Activated CD8-positive, alpha-beta memory T cell treated with anti-CD3 and anti-CD28 coated beads, Interleukin-2, amount 50 U/mL, for 4 hours (primary cell): ENCODE data around the gene ADAMTS16.
"Not testable (repeated sequence)": the region's sequence is repeated elsewhere in the genome, so short reads cannot be mapped to it uniquely, and the experiment has no call there.

Experiments used
- DNase-seq: peaks from one replicate; pipeline ENCODE4 v3.0.0-alpha.2; 2020

The ADAMTS16 gene, protein sequence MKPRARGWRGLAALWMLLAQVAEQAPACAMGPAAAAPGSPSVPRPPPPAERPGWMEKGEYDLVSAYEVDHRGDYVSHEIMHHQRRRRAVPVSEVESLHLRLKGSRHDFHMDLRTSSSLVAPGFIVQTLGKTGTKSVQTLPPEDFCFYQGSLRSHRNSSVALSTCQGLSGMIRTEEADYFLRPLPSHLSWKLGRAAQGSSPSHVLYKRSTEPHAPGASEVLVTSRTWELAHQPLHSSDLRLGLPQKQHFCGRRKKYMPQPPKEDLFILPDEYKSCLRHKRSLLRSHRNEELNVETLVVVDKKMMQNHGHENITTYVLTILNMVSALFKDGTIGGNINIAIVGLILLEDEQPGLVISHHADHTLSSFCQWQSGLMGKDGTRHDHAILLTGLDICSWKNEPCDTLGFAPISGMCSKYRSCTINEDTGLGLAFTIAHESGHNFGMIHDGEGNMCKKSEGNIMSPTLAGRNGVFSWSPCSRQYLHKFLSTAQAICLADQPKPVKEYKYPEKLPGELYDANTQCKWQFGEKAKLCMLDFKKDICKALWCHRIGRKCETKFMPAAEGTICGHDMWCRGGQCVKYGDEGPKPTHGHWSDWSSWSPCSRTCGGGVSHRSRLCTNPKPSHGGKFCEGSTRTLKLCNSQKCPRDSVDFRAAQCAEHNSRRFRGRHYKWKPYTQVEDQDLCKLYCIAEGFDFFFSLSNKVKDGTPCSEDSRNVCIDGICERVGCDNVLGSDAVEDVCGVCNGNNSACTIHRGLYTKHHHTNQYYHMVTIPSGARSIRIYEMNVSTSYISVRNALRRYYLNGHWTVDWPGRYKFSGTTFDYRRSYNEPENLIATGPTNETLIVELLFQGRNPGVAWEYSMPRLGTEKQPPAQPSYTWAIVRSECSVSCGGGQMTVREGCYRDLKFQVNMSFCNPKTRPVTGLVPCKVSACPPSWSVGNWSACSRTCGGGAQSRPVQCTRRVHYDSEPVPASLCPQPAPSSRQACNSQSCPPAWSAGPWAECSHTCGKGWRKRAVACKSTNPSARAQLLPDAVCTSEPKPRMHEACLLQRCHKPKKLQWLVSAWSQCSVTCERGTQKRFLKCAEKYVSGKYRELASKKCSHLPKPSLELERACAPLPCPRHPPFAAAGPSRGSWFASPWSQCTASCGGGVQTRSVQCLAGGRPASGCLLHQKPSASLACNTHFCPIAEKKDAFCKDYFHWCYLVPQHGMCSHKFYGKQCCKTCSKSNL

DNA sequence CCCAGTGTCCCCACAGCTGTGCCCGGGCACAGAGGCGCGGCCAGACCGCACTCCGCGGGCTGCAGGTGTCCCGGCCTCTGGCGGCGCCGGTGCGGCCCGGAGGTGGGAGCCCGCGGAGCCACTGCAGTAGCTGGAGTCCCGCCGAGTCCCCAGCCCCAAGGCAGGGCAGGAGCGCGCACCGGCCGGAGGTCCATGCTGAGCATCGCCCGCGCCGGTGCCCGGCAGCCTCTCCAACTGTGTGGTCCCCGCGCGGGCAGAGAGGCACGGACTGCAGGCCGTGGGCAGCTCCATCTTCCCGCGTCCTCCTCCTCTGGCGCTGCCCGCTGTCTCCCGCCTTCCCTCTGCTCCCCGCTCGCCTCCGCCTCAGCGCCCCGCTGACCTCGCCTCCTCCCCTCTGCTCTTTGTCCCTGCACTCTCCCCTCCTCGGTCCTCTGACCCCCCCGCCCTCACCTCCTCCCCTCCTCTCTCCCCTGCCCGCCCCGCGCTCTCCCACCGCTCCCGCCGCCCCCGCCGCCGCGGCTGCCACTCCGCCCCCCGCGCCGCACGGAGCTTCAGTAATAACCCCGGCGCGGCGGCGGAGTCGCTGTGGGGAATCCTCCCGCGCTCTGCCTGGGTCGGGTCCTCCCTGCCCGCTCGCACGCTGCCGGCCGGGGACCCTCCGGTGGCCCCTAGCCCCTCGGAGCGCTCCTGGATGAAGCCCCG, at the start of gene ADAMTS16:
Gene ADAMTS16, plus strand, starts transcription at position 554 of the 702 bp plus-strand sequence. Its CDS starts 138 bp downstream, at position 692.
- DNase-seq = no peak

DNA sequence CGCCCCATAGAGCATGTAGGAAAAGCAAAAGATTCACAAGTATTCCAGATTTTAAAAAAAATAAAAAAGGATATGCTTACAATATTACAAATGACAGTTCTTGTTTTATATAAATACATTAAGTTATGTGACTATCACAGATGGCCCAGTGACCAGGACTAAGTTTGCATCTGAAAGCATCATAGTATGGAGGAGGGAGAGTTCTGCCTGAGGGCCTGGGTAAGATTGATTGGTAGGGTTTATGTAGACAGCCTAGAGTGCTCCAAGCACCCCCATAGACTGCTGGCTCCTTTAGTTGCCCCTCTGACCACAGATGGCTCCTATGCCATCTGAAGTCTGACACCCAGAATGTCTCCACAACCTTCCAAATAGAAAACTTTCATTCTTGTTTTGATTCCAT, 48.0 kb upstream of the ADAMTS16 start:
- DNase-seq = no peak

DNA sequence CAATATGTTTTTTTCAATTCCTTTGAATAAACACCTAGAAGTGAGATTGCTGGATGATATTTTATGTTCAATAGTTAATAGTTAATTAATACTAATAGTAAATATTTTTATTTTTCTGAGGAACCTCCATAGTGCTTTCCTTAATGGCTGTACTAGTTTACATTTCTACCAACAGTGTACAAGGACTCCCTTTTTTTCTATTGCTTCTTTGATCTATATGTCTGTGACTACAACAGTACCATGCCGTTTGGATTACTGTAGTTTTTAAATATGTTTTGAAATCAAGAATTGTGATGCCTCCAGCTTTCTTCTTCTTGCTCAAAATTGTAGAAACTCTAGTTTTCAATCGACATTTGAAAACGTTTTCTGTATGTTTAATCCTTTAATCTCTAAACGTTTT, 39.5 kb upstream of the ADAMTS16 start:
- no peak for DNase-seq

DNA sequence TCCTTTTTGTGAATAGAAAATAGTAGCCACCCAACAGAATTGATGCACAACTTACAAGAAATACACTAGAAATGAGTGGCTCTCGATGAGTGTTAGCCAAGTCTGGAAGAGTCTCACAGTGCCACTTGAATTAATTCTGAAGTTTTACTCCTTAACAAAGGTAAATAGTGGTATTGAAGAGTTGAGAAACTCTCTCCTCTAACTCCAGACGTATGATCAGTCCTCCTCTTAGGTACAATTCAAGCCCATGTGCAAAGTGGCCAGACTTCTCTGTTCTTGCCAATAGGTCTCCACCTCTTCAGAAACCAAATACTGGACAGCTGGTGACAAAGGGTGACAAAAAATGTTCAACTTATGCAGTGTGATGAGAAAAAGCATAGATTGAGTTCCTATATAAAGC, 38.5 kb upstream of the ADAMTS16 start:
- no peak for DNase-seq

DNA sequence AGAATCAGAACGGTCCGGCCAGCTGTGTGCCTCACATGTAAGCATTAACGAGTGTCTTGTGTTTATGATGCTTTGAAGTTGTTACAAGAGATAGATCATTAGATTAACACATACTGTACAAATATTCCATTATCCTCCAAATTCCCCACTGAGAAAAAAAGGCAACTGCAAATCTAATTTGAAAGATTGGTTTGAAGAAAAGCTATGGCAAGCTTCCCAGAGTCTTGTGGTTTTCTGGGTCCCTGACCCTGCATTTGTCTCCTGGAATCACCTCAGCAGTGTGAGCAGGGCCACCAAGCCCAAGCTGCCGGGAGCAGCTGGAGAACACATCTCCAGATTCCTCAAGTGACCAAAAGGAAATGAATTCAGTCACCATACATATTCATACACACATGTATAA, 36.9 kb upstream of the ADAMTS16 start:
- DNase-seq = no peak

DNA sequence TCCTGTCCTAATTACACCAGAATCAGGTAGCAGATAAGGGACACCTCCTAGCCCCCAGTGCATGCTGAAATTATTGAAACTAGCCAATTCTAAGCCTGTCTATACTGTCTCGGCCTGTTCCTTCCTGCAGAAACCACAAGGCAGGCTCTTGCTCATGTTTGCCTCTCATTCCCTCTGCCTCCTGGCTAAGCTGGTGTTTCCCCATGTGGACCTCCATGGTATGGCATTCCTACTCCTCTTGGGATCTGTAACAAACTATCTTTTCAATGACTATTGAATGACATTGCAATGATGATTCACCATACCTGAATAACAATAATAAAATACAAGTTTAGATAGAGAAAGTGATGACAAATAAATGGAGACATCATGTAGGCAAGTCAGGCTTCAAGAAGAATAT, 35.6 kb upstream of the ADAMTS16 start:
- no peak for DNase-seq

DNA sequence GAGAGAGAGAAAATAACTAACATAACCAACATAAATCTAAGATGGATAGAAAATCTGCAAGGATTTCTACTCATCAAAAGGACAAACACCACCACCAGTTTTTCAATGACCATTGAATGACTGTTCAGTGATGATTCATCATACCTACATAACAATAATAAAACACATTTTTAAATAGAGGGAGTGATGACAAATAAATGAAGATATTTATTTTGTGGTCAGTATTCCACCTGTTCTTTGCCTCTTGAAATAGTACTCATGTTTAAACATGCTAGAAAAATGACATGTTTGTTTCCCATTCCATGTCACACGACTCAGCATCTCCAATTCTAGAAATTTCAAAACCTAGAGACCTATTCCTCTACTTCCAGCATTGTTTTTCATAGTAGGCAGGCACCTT, 34.6 kb upstream of the ADAMTS16 start:
- DNase-seq = no peak

DNA sequence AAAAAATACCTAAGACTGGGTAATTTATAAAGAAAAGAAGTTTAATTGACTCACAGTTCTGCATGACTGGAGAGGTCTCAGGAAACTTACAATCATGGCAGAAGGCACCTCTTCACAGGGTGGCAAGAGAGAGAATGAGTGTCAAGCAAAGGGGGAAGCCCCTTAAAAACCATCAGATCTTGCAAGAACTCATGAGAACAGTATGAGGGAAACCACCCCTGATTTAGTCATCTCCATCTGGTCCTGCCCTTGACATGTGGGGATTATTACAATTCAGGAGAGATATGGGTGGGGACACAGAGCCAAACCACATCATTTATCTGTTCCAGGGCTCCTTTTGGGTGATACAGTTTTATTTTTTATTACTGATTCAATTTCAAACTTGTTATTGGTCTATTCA, 23.2 kb upstream of the ADAMTS16 start:
- no peak for DNase-seq

DNA sequence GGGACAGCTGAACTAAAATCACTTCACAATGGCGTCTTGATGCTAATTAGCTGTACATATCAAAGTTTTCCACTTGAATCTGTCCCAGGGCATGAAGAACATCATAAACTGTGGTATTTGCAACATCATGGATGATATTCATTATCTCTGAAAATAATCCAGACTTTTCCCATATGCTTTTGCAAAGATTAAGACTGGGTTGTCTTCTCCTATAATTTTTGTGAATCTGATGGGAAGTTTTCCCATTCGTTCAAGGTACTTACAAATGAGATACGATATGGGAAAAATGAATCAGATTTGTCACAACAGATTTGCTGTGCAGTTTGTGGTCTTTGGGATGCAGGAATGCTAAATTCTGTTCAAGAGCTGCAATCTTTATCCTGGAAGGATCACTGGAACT, 17.4 kb upstream of the ADAMTS16 start:
- no peak for DNase-seq

DNA sequence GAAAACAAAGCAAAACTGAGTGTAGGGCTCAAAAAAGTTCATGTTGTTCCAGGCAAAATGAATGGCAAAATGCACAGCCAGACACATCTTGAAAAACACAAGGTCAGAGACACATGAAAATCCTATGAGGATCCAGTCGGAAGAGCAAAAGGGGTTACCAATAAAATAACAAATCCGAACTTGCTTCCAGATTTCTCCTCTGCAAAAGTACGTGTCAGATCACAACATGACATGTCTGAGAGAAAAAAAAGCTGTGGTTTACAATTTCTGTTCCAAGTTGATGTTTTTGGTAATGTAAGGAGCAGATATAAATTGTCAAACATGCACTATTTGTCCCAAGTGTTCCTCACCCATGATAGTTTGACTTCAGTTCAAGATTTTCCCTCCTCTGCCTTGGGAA, 15.9 kb upstream of the ADAMTS16 start:
- no peak for DNase-seq

DNA sequence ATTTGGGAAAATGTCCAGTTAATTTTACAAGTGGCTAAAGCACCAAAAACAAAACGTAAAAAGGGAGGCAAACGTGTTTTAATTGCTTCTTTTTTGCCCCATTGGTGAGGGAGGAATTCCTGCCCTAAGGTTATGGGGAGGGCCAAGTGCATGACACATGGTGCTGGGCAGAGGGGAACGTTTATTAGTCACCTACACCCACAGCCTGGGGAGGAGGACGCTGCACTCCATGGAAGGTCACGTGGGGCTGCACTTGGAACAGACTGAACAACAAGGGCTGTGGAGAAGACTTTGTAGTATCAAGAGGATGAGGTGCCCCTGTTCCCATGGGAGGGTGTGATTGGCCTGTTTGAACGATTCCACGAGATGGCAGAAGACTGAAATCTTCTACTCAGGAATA, 13.7 kb upstream of the ADAMTS16 start:
- DNase-seq = no peak

DNA sequence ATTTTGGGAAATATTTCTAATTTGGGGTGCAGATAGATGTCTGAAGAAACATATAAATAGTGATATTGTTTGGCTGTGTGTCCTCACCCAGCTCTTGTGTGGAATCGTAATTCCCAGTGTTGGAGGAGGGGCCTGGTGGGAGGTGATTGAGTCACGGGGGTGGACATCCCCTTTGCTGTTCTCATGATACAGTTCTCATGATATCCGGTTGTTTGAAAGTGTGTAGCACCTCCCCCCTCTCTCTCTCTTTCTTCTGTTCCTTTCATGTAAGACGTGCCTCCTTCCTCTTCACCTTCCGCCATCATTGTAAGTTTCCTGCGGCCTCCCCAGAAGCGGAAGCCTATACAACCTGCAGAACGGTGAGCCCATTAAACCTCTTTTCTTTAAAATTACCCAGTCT, 11.4 kb upstream of the ADAMTS16 start:
- DNase-seq = no peak

DNA sequence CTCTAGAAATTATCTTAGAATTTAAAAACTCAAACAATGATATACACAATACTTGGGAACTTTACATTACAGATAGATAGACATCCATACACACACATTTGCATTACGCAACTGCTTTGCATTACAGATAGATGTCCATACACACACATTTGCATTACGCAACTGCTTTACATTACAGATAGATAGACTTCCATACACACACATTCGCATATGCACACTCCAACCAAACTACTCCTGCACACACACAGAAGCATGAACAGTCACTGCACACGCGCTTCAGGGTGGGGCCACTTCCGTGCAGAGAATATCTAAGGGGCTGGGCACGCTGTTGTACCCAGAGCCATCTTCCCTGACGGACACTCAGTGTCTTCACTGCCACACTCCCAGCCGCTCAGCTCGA, 7.9 kb upstream of the ADAMTS16 start:
- DNase-seq = no peak

DNA sequence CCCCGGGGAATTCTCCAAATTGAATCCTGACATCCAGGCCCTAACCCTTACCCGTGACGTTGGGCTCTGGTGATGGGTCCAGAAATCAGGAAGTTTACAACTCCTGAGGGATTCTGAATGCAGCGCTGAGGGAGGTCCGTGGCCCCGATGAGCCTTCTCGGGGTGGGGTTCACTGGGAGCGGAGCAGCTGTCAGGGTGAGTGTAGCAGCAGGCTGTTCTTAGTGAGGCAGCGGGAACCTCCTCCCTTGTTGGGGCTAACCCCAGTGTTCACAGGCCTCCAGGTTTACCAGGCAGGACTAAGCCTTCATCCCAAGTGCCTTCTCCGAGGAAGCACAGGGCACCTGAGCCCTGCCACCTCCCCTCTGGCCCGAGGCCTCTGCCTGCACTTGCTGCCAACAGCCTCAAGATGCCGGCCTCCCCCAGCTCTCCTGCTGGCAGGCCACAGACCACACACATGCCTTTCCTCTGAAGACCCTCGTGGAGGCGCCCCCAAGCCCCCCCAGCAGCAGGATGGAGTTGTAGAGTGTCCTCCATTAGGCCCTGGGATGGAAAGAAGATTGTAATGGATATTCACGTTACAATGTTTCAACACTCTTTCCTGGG, 7.3 kb upstream of the ADAMTS16 start:
- no peak for DNase-seq

DNA sequence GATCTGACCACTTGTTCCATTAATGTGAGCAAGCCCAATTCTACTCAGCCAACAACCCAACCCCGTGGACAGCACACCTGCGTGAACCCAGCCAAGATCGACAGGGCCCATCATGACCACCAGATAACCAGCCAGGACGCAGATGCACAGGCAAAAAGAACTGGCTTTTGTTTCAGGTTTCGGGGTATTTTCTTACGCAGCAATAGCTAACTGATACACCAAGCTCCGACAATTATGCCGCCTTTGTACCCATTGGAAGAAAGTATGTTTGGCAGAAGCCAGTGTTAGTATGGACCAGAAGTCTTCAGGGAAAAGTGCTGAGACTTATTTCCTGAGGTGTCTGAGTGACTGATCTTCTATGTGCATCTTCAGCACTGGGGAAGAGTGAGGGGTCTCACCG, 6.0 kb upstream of the ADAMTS16 start:
- DNase-seq = no peak

DNA sequence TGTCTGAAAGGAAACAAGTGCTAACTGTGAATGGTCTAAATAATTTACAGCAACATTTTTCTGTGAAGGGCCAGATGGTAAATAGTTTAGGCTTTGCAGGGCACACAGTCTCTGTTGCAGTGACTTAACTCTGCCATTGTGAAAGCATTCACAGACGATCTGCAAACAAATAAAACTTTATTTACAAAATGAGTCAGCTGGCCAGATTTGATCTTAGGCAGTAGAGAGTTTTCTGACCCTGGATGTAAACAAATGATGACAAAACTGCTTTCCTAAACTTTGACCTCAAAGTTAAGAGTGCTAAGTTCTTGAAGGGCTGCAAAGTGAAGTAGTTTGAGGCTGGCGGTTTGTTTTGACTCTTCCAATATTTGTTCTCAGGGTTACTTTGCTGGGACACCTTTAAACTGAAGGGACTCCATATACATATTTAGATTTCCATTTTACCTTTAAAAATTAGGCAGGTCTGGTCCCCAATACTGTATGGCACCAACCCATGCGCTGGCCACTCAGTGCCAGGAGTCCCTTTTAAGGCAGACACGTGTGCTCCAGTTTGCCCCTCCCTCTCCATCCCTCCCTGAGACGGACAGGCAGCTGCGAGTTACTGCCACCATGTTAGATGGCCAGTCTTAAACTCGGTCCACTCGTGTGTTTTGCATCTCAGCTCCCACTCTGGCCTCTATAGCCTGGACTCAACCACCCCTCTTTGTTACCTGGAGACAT, 4.0 kb upstream of the ADAMTS16 start:
- no peak for DNase-seq

DNA sequence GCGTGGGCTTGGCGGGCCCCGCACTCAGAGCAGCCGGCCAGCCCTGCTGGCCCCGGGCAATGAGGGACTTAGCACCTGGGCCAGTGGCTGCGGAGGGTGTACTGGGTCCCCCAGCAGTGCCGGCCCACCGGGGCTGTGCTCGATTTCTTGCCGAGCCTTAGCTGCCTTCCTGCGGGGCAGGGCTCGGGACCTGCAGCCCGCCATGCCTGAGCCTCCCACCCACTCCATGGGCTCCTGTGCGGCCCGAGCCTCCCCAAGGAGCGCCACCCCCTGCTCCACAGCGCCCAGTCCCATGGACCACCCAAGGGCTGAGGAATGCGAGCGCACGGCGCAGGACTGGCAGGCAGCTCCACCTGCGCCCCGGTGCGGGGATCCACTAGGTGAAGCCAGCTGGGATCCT, 2.3 kb upstream of the ADAMTS16 start:
- DNase-seq = not testable (repeated sequence)

DNA sequence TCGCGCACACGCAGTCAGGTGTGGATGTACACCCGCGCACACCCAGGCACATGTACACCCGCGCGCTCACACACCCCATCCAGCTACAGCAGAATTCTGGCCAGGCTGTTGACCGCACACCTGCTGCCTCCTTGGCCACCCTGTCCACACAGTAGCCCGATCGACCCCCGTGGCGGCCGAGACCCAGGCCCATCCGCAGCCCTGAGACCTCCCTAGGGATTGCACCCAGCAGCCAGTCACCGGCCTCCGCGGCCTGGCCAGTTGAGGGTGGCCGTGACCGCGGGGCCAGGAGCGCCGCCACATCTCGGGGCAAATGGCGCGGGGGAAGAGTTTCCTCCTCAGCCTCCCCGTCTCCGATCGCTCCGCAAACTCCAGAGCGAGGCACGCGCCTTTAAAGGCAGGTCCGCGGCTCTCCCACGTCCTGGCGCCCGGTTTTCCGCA, 774 bp upstream of the ADAMTS16 start:
- DNase-seq = no peak

DNA sequence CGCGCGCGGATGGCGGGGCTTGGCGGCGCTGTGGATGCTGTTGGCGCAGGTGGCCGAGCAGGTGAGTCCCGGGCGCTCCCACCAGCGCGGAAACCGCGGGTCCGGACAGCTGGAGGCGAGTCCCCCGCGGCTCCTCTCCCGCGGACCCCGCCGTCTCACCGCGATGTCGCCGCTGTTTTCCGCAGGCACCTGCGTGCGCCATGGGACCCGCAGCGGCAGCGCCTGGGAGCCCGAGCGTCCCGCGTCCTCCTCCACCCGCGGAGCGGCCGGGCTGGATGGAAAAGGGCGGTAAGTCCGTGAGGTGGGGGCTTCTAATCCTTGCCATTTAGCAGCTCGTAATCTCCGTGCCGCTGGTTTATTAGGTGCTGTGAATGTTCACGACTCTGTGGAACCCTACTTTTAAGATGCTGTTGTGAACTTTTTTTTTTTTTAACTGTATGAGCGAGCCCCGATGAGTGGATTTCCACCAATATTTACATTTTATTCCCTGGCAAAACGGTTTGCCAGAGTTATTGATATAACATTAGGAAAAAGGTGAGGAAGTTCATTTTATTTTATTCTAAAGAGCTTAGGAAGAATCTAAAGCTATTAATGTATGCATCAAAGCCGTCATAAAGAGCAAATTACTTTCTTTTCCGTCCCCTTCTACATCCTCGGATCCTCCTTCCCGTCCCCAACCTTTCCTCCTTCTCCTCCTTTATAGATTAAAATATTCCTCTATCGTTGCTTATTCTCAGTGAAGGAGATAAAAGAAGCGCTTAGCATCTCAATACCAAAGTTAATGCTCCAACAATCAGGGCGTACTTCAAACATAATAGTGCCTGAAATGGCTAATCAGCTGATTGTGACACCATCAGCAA, 579 bp downstream of the ADAMTS16 start:
- no peak for DNase-seq

DNA sequence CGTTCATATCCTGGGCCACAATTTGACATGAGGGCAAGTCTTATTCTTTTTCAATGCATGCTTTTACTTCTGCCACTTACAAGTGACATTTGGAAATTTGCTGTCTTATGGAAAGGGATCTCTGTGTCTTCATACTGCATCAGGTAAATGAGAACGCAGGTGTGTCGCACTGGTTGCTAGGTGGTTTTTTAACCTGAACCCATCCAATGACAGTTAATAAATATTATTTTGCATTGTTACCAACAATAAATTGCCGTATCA, 1.1 kb downstream of the ADAMTS16 start:
- DNase-seq = no peak
